GM06990 (cell line): ENCODE data around the gene AGPAT1.

Experiments used
- DNase-seq: peaks from one replicate; pipeline ENCODE4 v3.0.0-alpha.2; 2011; ENCODE audit not compliant: insufficient read length; ENCODE audit errors: extremely low read depth
- H3K27me3 ChIP-seq: replicated peaks from 2 replicates; pipeline ENCODE4 v1.6.0; 2011; ENCODE audit warnings: low read length; ENCODE audit not compliant: control insufficient read depth, insufficient read depth
- H3K36me3 ChIP-seq: 2 replicates; pipeline ENCODE4 v1.5.1; 2011; ENCODE audit warnings: low read length; ENCODE audit not compliant: control insufficient read depth, insufficient read depth
- H3K4me3 ChIP-seq: replicated peaks from 2 replicates; pipeline ENCODE4 v1.5.1; 2011; ENCODE audit warnings: low read depth, mild to moderate bottlenecking, control low read depth, low read length
- TF ChIP-seq, protein P1 (sequence below): IDR thresholded peaks from 2 replicates; pipeline ENCODE4 v1.5.1; 2011; ENCODE audit warnings: low read length, control low read depth, mild to moderate bottlenecking, inconsistent platforms; ENCODE audit not compliant: insufficient read depth, poor library complexity, severe bottlenecking

The AGPAT1 gene

GRCh38 chr6:32184084-32184640 is 8.3 kb upstream of the AGPAT1 start, which contains the start of gene AGER:
TSS of gene AGER (minus strand) at chr6:32184253. CDS start at chr6:32184222, 31 bp downstream.
- no peak for DNase-seq
- H3K36me3 ChIP-seq = peaks cover 33% of the 10 kb centered on the region
- no peaks in the 10 kb centered on the region for H3K27me3 ChIP-seq
- TF ChIP-seq, protein P1, sequence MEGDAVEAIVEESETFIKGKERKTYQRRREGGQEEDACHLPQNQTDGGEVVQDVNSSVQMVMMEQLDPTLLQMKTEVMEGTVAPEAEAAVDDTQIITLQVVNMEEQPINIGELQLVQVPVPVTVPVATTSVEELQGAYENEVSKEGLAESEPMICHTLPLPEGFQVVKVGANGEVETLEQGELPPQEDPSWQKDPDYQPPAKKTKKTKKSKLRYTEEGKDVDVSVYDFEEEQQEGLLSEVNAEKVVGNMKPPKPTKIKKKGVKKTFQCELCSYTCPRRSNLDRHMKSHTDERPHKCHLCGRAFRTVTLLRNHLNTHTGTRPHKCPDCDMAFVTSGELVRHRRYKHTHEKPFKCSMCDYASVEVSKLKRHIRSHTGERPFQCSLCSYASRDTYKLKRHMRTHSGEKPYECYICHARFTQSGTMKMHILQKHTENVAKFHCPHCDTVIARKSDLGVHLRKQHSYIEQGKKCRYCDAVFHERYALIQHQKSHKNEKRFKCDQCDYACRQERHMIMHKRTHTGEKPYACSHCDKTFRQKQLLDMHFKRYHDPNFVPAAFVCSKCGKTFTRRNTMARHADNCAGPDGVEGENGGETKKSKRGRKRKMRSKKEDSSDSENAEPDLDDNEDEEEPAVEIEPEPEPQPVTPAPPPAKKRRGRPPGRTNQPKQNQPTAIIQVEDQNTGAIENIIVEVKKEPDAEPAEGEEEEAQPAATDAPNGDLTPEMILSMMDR = no peak
- H3K4me3 ChIP-seq = no peak within 1 kb of the TSS

DNA sequence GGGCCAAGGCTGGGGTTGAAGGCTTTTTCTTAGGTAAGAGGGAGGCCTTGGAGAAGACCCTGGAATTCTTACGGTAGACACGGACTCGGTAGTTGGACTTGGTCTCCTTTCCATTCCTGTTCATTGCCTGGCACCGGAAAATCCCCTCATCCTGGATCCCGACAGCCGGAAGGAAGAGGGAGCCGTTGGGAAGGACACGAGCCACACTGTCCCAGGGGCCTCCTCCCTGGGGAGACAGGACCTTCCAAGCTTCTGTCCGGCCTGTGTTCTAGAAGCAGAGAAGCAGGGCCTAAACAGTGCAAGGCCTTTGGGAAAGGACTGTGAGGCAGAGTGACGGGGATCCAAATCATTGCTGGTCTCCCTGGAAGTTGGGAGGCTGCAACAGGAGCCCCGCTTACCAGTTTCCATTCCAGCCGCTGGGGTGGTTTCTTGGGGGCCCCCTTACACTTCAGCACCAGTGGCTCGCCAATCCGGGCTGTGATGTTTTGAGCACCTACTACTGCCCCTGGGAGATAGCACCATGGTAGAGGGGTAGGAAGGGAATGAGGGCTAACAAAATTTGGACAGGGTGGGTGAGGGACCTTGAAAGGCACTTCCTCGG is 7.7 kb upstream of the AGPAT1 start:
- no peak for DNase-seq
- Histone ChIP-seq H3K36me3 (peaks cover 33% of the 10 kb centered on the region), H3K27me3 (no peaks in the 10 kb centered on the region), H3K4me3 (no peak overlapping the region)
- TF ChIP-seq, protein P1 = no peak

GRCh38 chr6:32183030-32183429 is 7.1 kb upstream of the AGPAT1 start:
- TF ChIP-seq, protein P1 = no peak
- no peak for DNase-seq
- no peaks in the 10 kb centered on the region for H3K27me3 ChIP-seq
- H3K4me3 ChIP-seq = no peak overlapping the region
- peaks cover 33% of the 10 kb centered on the region for H3K36me3 ChIP-seq

- DNase-seq = no peak
- Histone ChIP-seq H3K4me3 (no peak overlapping the region), H3K36me3 (peaks cover 33% of the 10 kb centered on the region), H3K27me3 (no peaks in the 10 kb centered on the region)
- TF ChIP-seq, protein P1 = no peak
Observed at GRCh38 chr6:32182555-32182981, 6.7 kb upstream of the AGPAT1 start.

GRCh38 chr6:32181915-32182529 is 6.1 kb upstream of the AGPAT1 start:
- peaks cover 29% of the 10 kb centered on the region for H3K36me3 ChIP-seq
- H3K4me3 ChIP-seq = no peak overlapping the region
- DNase-seq = no peak
- no peaks in the 10 kb centered on the region for H3K27me3 ChIP-seq
- TF ChIP-seq, protein P1 = no peak
